Measurements from ENCODE around the gene TEX35.
A peak's percentile ranks its signal among the peaks of the same experiment; 100 is the strongest.

Gene TEX35

GRCh38 chr1:178540204-178540603, 27.3 kb downstream of the TEX35 start:
- H3K4me3 ChIP-seq (ENCODE audit: low read depth, low read length): no peak overlapping the region
- TF ChIP-seq, protein P1, sequence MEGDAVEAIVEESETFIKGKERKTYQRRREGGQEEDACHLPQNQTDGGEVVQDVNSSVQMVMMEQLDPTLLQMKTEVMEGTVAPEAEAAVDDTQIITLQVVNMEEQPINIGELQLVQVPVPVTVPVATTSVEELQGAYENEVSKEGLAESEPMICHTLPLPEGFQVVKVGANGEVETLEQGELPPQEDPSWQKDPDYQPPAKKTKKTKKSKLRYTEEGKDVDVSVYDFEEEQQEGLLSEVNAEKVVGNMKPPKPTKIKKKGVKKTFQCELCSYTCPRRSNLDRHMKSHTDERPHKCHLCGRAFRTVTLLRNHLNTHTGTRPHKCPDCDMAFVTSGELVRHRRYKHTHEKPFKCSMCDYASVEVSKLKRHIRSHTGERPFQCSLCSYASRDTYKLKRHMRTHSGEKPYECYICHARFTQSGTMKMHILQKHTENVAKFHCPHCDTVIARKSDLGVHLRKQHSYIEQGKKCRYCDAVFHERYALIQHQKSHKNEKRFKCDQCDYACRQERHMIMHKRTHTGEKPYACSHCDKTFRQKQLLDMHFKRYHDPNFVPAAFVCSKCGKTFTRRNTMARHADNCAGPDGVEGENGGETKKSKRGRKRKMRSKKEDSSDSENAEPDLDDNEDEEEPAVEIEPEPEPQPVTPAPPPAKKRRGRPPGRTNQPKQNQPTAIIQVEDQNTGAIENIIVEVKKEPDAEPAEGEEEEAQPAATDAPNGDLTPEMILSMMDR (conservative IDR thresholded peaks at IDR 0.05; ENCODE audit: low read depth, low read length): no peak
- DNase-seq (ENCODE audit: low read depth): no peak

DNA sequence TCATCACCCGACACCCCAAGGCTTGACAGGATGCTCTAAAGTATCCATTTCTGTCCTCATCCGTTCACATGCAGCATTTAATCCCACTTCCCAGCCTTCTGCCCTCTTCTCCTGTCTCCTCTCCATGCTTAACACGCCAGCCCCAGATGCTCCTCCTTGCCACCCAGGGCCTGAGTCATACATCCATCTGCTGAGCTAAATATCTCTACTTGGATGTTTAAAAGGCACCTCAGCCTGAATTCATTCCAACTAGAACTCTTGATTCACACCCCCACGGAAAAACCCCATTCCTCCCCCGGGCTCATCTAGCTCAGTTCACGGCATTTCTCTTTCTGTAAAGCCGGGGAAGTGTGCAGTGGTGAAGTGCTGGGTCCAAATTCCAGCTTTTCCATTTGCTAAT, 27.7 kb downstream of the TEX35 start:
- TF ChIP-seq, protein P1 (conservative IDR thresholded peaks at IDR 0.05; ENCODE audit: low read depth, low read length): no peak
- DNase-seq (ENCODE audit: low read depth): peak; percentile 73
- no peak overlapping the region for H3K4me3 ChIP-seq (ENCODE audit: low read depth, low read length)

- no peak for DNase-seq (ENCODE audit: low read depth)
- TF ChIP-seq, protein P1 (conservative IDR thresholded peaks at IDR 0.05; ENCODE audit: low read depth, low read length): no peak
- H3K4me3 ChIP-seq (ENCODE audit: low read depth, low read length): no peak overlapping the region
These were observed 28.5 kb downstream of the TEX35 start for GRCh38 chr1:178541379-178541778.

GRCh38 chr1:178541829-178542553, 29.1 kb downstream of the TEX35 start:
- TF ChIP-seq, protein P1 (conservative IDR thresholded peaks at IDR 0.05; ENCODE audit: low read depth, low read length): no peak
- peak overlapping the region; percentile 85 for H3K4me3 ChIP-seq (ENCODE audit: low read depth, low read length)
- DNase-seq (ENCODE audit: low read depth): no peak

GRCh38 chr1:178542554-178543289, 29.8 kb downstream of the TEX35 start:
- TF ChIP-seq, protein P1 (conservative IDR thresholded peaks at IDR 0.05; ENCODE audit: low read depth, low read length): peak; percentile 73
- peak overlapping the region; percentile 85 for H3K4me3 ChIP-seq (ENCODE audit: low read depth, low read length)
- peak; percentile 87 for DNase-seq (ENCODE audit: low read depth)

GRCh38 chr1:178543290-178543607, 30.3 kb downstream of the TEX35 start:
- H3K4me3 ChIP-seq (ENCODE audit: low read depth, low read length): peak overlapping the region; percentile 85
- DNase-seq (ENCODE audit: low read depth): no peak
- TF ChIP-seq, protein P1 (conservative IDR thresholded peaks at IDR 0.05; ENCODE audit: low read depth, low read length): no peak

Measured in choroid plexus epithelial cell (primary cell).